Kidney (tissue), 14 donors: ENCODE data around the gene KLHL22. TPM values are rescaled to one million over a fixed set of nuclear protein-coding genes. Genes with fewer than 3 reads are reported as not detected.

Source experiments
- DNase-seq, 5 donors: peaks; one replicate each; pipeline ENCODE4 v3.0.0-alpha.2; 2013 to 2020
- FAIRE-seq: peaks from 2 replicates; lab custom pipeline; 2012; peaks lifted over from hg19 to GRCh38; lab: Jason Lieb, UNC
- H3K27ac ChIP-seq, 2 donors: one replicate each; pipeline ENCODE4 v1.7.0; 2013; ENCODE audit warnings: low read depth in 2 of 2, low read length in 2 of 2, inconsistent platforms in 1 of 2
- H3K27me3 ChIP-seq: one replicate; pipeline ENCODE4 v1.7.1; 2013; ENCODE audit warnings: low read length, inconsistent platforms; ENCODE audit not compliant: control insufficient read depth, insufficient read depth
- H3K36me3 ChIP-seq, 3 donors: one replicate each; pipeline versions ENCODE4 v1.7.0 to v1.7.1; 2013; ENCODE audit warnings: low read length in 3 of 3, control low read depth in 1 of 3, inconsistent platforms in 1 of 3; ENCODE audit not compliant: insufficient read depth in 3 of 3, control insufficient read depth in 2 of 3
- H3K4me1 ChIP-seq, 3 donors: one replicate each; pipeline versions ENCODE4 v1.7.0 to v1.7.1; 2013; ENCODE audit warnings: low read length in 3 of 3, inconsistent platforms in 1 of 3, low read depth in 1 of 3; ENCODE audit not compliant: control insufficient read depth in 2 of 3, insufficient read depth in 2 of 3
- H3K4me3 ChIP-seq, 3 donors: one replicate each; pipeline versions ENCODE4 v1.7.0 to v1.8.1; 2013; ENCODE audit warnings: low read length in 3 of 3, control low read depth in 1 of 3, inconsistent platforms in 1 of 3
- H3K9ac ChIP-seq, 3 donors: one replicate each; pipeline versions ENCODE4 v1.7.0 to v1.7.1; 2013; ENCODE audit warnings: low read length in 3 of 3, control low read depth in 1 of 3, inconsistent platforms in 1 of 3
- H3K9me3 ChIP-seq, 3 donors: one replicate each; pipeline versions ENCODE4 v1.7.0 to v1.7.1; 2013; ENCODE audit warnings: low read length in 3 of 3, control low read depth in 1 of 3, inconsistent platforms in 1 of 3; ENCODE audit not compliant: control insufficient read depth in 2 of 3, insufficient read depth in 1 of 3
- intact Hi-C: fragments of 100-400 bp; cut with DNase I; formaldehyde crosslinking; loops from one replicate; pipeline ENCODE4 v1.11.1; 2022
- polyA plus RNA-seq: library from polyadenylated mRNA; stranded (reverse); fragments of 350-450 nt; fragmentation: Illumina TruSeq; extraction: RNeasy Lipid Tissue Mini Kit (QIAGEN cat#74804); gene quantifications from one replicate; pipeline ENCODE4 v1.2.3, GENCODE V29; 2014; ENCODE audit warnings: low read depth, low replicate concordance; ENCODE audit not compliant: insufficient read depth
- total RNA-seq: library from RNA; stranded (reverse); fragmentation: NEBNext Ultra II Directional; extraction: Animal tissue kit (Norgen Biotek cat#: 25700); gene quantifications from one replicate; pipeline ENCODE4 v1.2.1, GENCODE V29; 2021
- TF ChIP-seq, protein P1 (sequence below): IDR thresholded peaks from 3 replicates; pipeline ENCODE4 v1.5.1; 2012; ENCODE audit warnings: mild to moderate bottlenecking, moderate library complexity, borderline replicate concordance; ENCODE audit not compliant: insufficient read depth; ENCODE audit errors: extremely low read depth
- donor health status: control.
- donor health status: control.
- donor health status: control.
- donor health status: control.
- donor health status: control.
- donor health status: DM: yes; HTN: yes; CAD: no.
- donor health status: Normal renal cell carcinoma (clear cell type).

The KLHL22 gene
- total and polyA plus RNA-seq, 2 donors from 2014 or later = 22.4 to 24.3 TPM

DNA sequence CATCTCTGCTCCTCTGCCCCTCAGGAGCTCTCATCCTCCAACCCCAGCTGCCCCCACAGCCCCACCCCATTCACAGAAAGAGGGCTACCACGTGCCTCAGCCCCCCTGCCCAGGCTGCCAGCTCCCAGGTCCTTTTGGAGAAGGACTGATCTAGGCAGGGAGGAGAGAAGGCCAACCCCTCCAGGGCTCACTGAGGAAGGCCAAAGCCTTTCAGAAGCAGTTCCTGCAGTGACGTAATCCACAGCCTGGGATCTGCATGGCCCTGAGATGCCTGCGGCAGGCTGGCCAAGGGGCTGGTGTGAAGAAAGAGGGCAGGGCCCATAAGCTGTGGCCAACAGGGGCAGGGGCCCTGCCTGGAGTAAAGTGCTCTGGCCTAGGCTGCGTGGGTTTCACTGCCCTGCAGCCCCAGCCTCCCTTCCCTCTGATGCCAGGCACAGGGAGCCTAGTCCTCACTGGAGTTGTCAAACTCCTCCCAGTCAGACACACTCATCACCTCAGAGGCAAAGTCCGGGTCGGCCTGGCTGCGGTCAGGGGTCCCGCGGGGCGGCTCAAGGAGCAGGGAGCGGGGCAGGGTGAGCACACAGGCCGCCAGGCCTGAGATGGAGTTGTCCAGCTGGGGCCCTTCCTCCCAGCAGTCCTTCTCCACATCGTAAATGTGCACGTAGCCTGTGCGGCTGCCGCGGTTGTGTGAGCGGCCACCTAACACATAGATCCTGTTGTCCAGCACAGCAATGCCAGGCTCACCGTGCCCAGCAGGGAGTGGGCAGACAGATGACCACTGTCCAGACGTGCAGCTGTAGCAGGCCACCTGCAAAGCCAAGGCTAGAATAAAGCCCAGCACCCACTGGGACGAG is 53.7 kb downstream of the KLHL22 start:
- H3K4me1 ChIP-seq = peaks cover 0 to 12% (median 4%) of the 10 kb centered on the region in 3 donors
- no peaks in the 10 kb centered on the region for H3K9me3 ChIP-seq
- peaks cover 0 to 10% (median 8%) of the 10 kb centered on the region in 3 donors for H3K36me3 ChIP-seq
- H3K27me3 ChIP-seq = no peaks in the 10 kb centered on the region
- DNase-seq = peak in 1 of 5 donors; percentile 76
- no peak overlapping the region for H3K27ac ChIP-seq
- TF ChIP-seq, protein P1, sequence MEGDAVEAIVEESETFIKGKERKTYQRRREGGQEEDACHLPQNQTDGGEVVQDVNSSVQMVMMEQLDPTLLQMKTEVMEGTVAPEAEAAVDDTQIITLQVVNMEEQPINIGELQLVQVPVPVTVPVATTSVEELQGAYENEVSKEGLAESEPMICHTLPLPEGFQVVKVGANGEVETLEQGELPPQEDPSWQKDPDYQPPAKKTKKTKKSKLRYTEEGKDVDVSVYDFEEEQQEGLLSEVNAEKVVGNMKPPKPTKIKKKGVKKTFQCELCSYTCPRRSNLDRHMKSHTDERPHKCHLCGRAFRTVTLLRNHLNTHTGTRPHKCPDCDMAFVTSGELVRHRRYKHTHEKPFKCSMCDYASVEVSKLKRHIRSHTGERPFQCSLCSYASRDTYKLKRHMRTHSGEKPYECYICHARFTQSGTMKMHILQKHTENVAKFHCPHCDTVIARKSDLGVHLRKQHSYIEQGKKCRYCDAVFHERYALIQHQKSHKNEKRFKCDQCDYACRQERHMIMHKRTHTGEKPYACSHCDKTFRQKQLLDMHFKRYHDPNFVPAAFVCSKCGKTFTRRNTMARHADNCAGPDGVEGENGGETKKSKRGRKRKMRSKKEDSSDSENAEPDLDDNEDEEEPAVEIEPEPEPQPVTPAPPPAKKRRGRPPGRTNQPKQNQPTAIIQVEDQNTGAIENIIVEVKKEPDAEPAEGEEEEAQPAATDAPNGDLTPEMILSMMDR = no peak
- no peak for FAIRE-seq
- intact Hi-C loops = no loop called here
- H3K9ac ChIP-seq = no peak overlapping the region
- H3K4me3 ChIP-seq = no peak overlapping the region

DNA sequence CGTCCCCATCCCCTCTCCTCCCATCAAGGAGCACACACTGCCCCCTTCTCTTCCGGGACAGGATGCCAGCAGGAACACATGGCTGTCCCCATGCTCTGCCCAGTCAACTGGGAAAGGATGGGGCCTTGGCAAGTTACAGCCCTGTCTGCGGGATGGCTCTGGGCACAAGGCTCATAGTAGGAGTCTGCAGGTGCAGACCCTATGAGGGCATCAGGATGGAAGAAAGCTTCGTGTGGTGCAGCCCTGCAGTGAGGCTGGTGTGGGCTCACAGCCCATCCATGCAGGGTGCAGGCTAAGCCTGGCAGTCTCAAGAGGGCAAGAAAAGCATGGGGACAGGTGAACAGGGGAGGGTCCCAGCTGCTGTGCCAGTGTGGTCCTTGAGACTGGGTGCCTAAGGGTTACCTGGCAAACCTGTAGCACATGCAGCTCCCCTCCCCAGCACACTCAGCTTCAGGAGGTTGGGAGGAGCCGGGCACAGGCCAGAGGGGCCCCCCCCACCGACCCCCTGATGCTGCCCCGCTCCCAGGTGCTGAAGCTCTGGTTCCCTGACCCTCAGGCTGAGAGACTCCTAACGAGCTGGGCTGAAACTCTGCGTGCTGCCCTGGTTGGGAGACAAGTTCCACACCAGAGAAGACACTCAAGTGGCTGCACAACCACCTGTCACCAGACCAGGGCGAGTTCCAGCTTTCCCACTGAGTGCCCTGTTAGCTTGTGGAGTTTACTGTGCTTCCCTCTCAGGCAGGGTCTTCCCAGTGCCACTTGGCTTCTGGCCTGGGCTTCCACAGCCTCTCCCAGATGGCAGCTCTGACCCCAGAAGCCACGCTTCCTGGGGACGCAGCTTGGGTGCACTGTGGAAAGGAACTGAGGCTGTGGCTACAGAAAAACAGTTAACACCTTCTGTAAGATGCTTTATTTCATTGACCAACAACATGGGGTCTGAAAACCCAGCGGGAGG is 54.7 kb downstream of the KLHL22 start:
- no peak overlapping the region for H3K27ac ChIP-seq
- no peak for FAIRE-seq

DNA sequence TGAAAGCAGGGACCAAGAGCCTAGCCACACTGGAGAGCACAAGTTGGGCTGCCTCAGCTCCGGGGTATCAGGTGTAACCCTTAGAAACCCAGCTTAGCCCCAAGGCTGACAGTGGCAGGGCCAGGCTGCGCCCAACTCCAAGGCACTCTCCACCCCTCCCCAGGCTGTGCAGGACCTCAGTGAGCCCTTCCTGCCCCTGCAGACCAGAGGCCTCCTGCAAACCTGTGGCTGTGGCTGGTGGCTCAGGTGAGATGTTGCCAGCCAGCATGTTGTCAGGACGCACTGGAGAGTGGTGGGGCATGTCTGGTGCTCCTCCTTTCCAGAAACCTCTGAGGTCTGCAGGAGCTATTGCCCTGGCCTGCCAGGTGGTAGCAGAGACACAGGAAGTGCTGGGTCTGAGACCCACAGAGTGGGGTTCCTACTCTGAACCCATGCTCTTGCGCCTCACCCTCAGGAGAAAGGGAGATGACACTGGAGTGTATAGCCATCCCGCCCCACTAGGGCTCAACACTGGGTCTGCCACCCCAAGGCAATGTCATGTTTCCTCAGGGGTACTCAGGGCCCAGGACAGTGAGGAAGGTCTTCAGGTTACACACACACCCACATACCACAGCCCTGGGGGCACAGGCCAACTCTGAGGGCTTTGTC is 55.5 kb downstream of the KLHL22 start:
- Histone ChIP-seq H3K4me3 (no peak overlapping the region), H3K9me3 (no peaks in the 10 kb centered on the region), H3K4me1 (peaks cover 0 to 23% (median 4%) of the 10 kb centered on the region in 3 donors), H3K9ac (no peak overlapping the region), H3K27ac (no peak overlapping the region), H3K27me3 (no peaks in the 10 kb centered on the region), H3K36me3 (peaks cover 0 to 3% (median 2%) of the 10 kb centered on the region in 3 donors)
- FAIRE-seq = no peak
- intact Hi-C loops = no loop called here
- TF ChIP-seq, protein P1 = no peak
- peak in 1 of 5 donors; percentile 47 for DNase-seq

More for the DNA sequence above, 54.7 kb downstream of the KLHL22 start:
- H3K4me1 ChIP-seq = peaks cover 0 to 17% (median 4%) of the 10 kb centered on the region in 3 donors
- TF ChIP-seq, protein P1 = no peak
- DNase-seq = peak in 1 of 5 donors; percentile 52
- H3K9me3 ChIP-seq = no peaks in the 10 kb centered on the region
- H3K36me3 ChIP-seq = peaks cover 0 to 6% (median 3%) of the 10 kb centered on the region in 3 donors
- intact Hi-C loops = no loop called here
- H3K4me3 ChIP-seq = no peak overlapping the region
- H3K27me3 ChIP-seq = no peaks in the 10 kb centered on the region
- H3K9ac ChIP-seq = no peak overlapping the region
